Measurements from ENCODE around the gene IGDCC3.

Gene IGDCC3

DNA sequence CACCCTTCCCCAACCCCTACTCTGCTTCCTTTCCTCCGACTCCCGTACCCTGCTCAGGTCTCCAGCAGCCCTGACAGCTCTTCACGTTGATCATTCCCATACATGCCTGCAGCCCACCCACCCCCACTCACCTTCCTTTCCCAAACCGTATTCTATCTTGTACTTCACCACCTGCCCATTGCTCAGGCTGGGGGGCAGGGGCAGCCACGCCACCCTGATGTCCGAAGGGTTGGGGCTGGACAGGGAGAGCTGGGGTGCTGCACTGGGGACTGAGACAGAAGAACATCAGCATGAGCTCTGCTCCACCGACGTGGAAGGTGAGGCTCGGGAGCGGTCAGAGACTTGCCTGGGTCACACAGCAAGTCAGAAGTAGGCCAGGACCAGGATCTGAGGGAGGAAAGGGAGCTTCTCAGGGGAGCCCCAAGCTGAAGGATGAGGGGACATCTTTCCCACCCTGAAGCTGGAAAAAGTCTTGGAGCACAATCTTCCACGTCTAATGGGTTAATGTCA is 16.5 kb upstream of the IGDCC3 start:
- DNase-seq (ENCODE audit: low read depth in 2 of 2): no peak
- H3K4me3 ChIP-seq (replicated peaks in 1 of 2; ENCODE audit: low read depth in 2 of 2, low read length in 2 of 2): no peak overlapping the region
- TF ChIP-seq, protein P1, sequence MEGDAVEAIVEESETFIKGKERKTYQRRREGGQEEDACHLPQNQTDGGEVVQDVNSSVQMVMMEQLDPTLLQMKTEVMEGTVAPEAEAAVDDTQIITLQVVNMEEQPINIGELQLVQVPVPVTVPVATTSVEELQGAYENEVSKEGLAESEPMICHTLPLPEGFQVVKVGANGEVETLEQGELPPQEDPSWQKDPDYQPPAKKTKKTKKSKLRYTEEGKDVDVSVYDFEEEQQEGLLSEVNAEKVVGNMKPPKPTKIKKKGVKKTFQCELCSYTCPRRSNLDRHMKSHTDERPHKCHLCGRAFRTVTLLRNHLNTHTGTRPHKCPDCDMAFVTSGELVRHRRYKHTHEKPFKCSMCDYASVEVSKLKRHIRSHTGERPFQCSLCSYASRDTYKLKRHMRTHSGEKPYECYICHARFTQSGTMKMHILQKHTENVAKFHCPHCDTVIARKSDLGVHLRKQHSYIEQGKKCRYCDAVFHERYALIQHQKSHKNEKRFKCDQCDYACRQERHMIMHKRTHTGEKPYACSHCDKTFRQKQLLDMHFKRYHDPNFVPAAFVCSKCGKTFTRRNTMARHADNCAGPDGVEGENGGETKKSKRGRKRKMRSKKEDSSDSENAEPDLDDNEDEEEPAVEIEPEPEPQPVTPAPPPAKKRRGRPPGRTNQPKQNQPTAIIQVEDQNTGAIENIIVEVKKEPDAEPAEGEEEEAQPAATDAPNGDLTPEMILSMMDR (IDR thresholded peaks at IDR 0.05; ENCODE audit: low read depth, low read length): no peak

DNA sequence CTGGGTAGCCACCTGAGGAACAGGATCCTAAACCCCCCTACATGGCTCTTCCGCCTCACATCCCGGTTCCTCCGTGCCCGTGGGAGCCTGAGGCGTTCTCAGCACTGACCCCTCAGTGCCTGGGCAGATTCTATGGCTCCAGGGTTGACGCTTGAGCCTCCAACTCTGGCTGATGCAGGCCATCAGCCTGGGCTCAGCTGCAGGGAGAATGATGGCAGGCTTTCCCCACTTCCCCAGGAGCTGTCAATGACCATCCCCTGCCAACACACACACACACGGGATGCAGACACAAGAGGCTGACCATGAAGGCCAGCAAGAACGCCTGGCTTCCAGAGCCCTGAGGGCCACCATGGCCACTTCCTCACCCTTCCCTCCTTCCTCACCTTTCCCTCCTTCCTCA is 15.8 kb upstream of the IGDCC3 start:
- no peak overlapping the region for H3K4me3 ChIP-seq (replicated peaks in 1 of 2; ENCODE audit: low read depth in 2 of 2, low read length in 2 of 2)
- TF ChIP-seq, protein P1 (IDR thresholded peaks at IDR 0.05; ENCODE audit: low read depth, low read length): no peak
- DNase-seq (ENCODE audit: low read depth in 2 of 2): no peak

DNA sequence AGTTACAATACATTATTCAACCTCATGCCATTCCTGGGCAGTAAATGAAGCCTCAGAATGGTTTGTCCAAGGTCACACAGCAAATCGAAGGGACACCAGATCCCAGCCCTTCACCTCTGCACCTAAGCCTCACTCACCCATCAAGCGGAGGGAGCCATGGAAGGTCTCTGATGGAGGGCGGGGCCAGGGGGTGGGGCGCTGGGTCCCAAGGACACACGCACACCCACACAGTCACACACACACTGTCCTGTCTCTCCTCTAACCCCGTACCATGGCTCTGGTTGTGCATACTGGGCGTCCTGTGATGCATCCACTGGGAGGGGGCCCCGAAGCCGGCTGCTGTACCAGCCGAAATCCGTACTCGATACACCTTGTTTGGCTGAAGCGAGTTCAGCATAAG is 15.3 kb upstream of the IGDCC3 start:
- H3K4me3 ChIP-seq (replicated peaks in 1 of 2; ENCODE audit: low read depth in 2 of 2, low read length in 2 of 2): no peak overlapping the region
- DNase-seq (ENCODE audit: low read depth in 2 of 2): no peak
- TF ChIP-seq, protein P1 (IDR thresholded peaks at IDR 0.05; ENCODE audit: low read depth, low read length): no peak

- DNase-seq (ENCODE audit: low read depth in 2 of 2): no peak
- H3K4me3 ChIP-seq (replicated peaks in 1 of 2; ENCODE audit: low read depth in 2 of 2, low read length in 2 of 2): no peak overlapping the region
- TF ChIP-seq, protein P1 (IDR thresholded peaks at IDR 0.05; ENCODE audit: low read depth, low read length): no peak
Measured at GRCh38 chr15:65392368-65392767, 14.6 kb upstream of the IGDCC3 start.

DNA sequence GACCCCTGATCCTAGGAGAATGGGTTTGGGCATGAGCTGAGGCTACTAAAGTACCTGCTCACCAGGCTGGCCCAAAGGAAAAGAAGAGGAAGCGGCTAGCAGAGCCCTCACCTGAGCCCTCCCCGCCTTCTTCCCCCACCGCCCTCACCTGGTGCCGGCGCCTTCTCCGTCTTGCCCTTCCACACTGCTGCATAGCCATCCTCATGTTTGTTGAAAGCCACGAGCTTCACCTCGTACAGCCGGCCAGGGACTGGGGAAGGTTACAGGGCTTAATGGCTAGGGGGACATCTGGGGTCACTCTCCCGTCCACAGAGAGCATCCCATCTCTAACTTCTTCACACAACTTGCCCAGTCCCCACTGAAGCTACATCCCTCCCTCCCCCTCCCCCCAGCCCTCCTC is 13.9 kb upstream of the IGDCC3 start:
- DNase-seq (ENCODE audit: low read depth in 2 of 2): no peak
- H3K4me3 ChIP-seq (replicated peaks in 1 of 2; ENCODE audit: low read depth in 2 of 2, low read length in 2 of 2): no peak overlapping the region
- TF ChIP-seq, protein P1 (IDR thresholded peaks at IDR 0.05; ENCODE audit: low read depth, low read length): no peak

- no peak for DNase-seq (ENCODE audit: low read depth in 2 of 2)
- TF ChIP-seq, protein P1 (IDR thresholded peaks at IDR 0.05; ENCODE audit: low read depth, low read length): no peak
- H3K4me3 ChIP-seq (replicated peaks in 1 of 2; ENCODE audit: low read depth in 2 of 2, low read length in 2 of 2): no peak overlapping the region
Measured at GRCh38 chr15:65390447-65390846, 12.6 kb upstream of the IGDCC3 start.

DNA sequence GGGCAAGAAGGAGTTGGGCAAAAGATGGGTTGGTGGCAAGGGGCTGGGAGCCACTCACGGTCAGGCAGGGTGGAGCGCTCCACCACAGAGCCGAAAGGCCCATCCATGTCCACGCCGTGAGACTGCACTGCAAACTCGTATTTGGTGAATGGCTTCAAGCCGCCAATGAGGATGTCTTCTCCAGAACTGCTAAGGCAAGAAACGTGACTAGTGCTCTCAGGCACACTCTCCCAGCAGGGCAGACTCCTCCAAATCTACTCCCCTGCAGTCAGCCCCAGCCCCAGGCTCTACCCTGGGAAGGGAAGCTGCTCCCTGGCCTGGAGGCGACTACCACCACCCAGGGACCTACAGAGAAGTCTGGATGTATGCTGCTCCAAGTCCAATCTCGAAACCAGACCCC is 11.4 kb upstream of the IGDCC3 start:
- TF ChIP-seq, protein P1 (IDR thresholded peaks at IDR 0.05; ENCODE audit: low read depth, low read length): no peak
- H3K4me3 ChIP-seq (replicated peaks in 1 of 2; ENCODE audit: low read depth in 2 of 2, low read length in 2 of 2): no peak overlapping the region

More for the DNA sequence above, 11.4 kb upstream of the IGDCC3 start:
- DNase-seq (ENCODE audit: low read depth in 2 of 2): no peak
